ENCODE results near the gene RAPGEF3.

RAPGEF3 gene

DNA sequence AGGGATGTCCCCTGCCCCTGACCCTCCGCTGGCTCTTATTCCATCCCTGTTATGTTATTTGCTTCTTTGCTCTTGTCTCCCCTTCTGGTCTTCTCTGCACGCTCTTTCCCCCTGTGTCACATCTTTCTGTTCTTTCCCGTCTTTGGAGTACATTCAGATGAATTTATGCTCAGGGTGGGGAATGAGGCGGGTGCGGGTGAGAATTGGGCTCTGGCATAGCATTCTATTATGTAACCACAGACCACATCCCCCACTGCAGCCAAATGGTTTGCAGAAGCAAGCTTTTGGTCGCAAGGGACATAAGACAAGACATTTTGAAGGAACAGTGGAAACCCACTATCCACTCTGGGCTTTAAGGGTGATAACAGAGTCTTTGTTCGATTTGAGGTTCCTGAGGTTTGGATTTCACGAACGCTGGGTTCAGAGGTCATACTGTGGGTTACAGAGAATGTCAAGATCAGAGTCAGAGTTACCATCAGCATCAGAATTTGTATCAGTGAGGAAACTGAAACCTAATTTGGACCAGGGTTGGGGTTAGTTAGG is 37.2 kb downstream of the RAPGEF3 start:
- no peak for DNase-seq (ENCODE audit: low read depth)

DNA sequence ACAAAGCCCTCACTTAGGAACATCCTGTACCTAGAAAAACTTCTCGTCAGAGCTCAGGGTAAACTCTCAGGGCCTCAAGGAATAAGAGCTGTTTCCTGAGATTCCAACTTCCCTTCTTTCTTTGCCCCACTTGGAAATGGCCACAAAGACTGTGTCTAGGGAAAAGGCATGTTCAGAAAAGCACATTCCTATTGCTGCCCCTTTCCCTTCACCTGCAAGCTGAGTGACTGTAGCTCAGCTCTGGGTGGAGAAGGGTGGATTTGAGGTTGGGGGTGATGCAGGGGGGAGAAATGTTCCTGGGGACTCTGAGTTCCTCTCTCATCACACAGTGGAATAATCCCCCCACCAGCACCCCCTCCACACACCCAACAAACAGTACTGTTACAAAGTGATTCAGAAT is 40.1 kb downstream of the RAPGEF3 start:
- DNase-seq (ENCODE audit: low read depth) = no peak

DNA sequence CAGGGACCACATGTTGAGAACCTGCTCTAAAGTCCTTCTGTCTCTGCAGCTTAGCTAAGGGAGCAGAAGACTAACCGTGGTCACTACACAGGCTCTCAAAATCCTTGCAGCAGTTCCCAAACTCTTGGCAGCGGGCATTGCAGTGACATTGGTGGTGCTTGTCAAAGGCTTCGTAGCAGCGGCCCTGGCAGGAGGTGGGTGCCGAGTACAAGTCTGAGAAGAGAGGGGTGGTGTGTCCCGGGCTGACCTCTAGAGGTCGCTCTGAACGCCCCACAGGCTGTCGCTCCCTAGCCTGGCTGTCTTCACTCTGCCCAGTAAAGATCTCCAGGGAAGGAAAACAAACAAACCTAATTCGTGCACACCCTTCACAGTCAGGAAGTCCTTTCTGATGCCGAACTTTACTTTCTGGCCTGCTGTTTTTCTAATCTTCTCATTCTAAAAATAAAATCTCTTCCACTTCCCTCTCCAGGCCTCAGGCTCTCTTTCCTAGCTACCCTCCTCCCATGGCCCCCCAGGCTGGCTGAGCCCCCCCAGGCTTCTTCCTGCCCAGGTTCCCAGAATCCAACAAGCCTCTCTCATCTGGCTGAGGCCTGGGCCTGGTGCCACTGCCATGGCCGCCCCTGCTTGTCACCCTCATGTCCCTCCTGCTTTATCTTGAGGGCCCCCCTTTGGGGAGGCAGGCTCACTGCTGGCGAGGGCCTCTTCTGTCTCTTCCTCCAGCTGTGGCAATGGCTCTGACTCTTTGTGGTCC is 41.1 kb downstream of the RAPGEF3 start:
- peak; percentile 43 for DNase-seq (ENCODE audit: low read depth)

DNA sequence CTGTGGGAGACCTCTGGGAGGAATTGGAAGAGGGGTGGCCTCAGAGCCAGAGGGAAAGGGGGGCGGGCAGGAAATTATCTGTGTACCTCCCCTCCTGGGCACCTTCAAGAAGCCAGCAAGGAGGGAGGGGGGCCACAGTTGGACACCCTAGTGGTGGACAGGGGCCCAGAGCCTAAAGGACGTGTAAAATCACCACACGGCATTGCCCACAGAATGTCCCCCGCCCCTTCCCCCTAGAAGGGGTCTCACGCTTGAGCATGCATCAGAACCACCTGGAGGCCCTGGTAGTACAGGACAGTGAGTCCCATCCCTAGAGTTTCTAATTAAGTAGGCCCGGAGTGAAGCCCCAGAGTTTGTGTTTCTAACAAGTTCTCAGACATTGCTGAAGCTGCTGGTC is 41.6 kb downstream of the RAPGEF3 start:
- DNase-seq (ENCODE audit: low read depth) = no peak

DNA sequence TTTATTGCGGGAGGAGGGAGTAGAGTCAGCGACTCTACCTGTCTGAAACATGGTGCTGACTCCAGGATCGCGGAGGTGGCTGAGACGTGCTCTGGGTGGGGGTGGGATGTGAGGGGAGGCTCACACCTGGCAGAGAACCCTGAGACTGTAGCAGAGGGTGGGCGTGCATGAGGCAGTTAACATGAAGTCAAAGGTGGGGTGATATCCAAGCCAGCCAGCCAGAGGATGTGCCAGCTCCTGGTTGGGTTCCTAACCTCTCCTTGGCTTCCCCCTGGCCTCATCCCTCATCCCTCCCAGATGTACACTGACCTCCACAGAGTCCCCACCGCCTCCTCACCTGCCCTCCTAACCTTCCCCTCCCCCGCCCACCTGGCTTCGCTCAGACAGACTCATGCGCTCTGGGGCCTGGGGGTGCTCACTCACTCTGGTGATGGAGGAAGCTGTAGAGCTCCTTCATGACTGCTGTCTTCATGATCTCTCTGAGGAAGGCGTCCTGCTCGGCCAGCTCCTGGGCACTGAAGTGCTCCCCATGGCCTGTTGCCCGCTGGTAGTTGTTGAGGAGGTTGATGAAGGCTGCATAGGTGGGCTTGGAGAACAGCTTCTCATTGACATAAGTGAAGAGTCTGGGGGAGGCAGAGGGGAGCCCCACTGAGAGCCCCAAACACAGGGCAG is 42.7 kb downstream of the RAPGEF3 start:
- DNase-seq (ENCODE audit: low read depth) = no peak

DNA sequence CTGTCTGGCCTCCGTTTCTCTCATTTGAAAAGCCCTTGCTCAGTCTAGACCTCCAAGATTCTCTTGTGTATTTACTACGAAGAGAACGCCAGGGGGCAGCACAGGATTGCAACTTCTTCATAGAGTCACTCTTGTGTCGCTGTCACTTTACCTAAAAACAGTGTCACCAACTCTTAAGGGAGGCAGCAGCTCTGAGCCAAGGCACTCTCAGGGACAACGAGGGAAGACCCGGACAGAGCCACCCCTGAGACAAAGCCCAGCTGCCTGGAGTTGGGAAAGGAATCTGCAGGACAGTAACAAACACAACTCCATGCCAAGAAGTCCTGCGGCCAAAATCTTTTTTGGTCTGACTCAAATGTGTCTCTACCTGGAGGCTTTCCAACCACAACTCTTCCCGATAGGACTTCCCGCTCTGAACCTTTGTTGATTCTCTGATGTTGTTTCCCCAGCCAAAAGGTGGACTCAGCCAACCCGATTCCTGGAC is 43.2 kb downstream of the RAPGEF3 start:
- DNase-seq (ENCODE audit: low read depth) = peak; percentile 60

DNA sequence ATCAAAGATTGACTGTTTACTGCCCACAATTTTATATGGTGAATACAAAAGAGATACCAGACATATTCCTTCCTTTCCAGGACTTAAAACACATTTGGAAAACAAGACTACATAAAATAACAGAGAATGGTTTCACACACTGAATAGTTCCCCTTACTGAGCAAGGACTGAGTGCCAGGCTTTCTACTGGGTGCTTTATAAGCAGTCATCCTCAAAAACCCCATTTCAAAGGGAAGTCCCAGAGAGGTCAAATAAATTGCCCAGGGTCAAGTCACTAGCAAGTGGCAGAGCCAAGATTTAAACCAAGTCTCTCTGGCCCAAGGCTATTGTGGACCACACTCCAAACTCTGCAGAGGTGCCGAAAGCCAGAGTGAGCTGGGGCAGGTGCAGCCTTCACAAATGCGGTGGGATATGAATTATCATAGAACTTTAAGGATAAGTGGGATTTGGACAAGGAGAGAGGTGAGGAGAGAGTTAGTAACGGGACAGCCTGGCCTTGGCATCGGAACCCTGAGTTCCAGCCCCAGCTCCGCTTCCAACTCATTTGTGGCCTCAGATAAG is 43.8 kb downstream of the RAPGEF3 start:
- DNase-seq (ENCODE audit: low read depth) = no peak

DNA sequence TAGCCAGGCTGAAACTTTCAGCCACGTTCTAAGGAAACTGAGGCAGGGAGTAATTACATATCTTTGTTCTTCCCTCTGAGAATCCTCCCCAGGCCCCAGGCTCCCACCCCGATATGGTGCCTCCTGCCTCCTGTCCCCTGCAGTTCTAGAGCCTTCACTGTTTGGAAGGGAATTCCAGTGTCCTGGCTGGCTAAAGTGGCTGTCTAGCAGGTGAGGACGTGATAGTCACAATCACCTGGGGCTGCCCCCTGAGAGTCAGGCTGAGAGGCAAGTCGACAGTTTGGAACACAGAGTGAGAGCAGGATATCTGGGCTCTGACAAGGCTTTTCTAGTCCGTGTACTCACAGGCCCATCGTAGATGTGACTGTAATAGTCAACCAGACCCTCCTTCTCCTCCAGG is 46.5 kb downstream of the RAPGEF3 start:
- no peak for DNase-seq (ENCODE audit: low read depth)

DNA sequence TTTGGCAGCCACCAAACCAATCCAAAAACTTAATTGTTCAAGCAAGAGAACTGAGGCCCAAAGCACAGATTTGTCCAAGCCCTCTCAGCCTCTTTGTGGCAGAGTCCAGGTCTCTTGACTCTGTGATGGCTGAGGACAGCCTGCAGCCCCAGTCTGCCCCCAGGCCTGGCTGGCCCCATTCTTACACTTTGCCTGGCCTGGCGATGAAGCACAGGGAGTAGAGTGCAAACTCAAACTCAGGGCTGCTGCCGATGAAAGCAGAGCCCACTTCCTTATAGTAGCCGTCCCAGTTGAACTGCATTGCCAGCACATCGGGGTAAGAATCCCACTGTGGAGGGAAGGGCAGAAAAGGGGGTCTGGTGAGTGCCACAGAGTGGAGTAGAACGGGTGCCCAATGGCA is 47.2 kb downstream of the RAPGEF3 start:
- DNase-seq (ENCODE audit: low read depth) = no peak

DNA sequence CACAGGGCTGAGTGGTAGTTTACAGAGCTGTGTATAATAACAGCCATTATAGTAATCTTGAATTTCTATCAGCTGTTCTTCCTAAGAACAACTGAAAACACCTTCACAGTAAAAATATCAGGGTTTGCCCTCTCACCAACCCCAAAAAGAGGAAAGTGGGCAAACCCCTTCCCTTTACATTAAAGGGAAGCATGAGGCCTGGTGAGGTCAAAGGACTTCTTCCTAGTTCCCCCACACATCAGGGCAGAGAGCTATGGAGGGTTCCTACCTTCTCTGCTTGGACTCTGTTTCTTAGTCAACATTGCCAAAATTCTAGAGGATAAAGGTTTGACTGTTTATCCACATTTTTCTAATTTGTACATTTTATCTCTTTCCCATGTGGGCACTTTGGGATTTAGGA is 48.4 kb downstream of the RAPGEF3 start:
- no peak for DNase-seq (ENCODE audit: low read depth)

DNA sequence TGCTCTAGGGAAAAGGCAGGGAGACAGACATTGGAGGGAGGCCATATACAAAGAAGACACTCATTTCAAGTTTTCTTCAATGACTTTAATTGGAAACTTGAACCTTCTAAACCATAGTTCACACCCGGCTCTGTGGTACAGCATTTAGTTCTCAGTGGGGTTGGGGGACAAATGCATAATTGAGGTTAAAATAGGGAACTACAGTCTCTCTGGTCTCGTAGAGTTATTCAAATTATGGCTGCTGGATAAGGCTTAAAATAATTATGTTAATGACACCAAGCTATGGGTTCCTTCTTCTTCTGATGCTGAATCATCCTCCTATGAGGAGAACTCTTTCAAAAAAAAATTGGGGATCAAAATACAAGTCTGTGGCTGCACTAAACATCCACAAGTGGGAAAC is 49.0 kb downstream of the RAPGEF3 start:
- no peak for DNase-seq (ENCODE audit: low read depth)

DNA sequence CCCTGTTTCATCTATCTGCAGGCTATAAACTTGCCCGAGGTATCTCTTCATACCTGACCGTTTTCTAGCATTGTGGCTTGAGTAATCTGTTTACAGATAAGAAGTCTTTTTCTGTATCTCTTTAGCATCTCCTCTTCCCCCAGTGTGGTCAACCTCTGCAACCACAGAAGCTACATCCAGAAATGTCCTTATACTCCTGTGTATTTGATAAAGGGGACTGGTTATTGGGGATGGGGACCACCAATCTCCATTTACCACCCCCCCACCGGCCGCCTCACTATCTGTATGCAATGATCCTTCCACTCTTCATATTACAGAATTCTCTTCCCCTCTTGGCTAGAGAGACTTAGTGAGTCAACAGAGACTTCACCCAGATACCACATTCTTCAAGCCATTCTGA is 49.4 kb downstream of the RAPGEF3 start:
- no peak for DNase-seq (ENCODE audit: low read depth)

DNA sequence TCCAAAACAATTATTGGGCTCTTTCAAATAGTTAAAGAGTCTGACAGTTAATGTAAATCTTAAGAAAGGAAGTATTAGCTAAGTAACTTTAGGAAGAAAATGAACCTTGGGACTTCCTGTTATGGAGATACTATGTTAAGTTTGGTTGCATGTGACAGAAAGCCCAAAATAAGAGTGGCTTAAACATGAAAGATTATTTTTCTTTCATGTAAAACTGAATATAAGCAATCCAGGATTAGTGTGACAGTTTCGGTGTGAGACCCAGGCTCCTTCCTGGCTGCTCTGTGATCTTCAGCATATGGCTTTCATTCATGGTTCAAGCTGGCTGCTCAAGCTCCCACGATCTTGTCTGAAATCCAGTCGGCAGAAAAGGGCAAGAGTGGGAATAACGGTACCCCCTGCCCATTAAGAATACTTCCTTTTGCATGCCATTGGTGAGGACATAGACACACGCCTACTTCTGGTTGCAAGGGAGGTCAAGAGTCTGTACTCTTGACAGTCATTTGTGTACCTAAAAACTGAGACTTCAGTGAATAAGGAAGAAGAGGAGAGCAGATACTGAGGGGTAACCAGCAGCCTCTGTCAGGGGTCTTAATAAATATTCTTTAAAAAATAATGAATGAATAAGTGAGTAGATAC is 50.7 kb downstream of the RAPGEF3 start:
- DNase-seq (ENCODE audit: low read depth) = no peak

DNA sequence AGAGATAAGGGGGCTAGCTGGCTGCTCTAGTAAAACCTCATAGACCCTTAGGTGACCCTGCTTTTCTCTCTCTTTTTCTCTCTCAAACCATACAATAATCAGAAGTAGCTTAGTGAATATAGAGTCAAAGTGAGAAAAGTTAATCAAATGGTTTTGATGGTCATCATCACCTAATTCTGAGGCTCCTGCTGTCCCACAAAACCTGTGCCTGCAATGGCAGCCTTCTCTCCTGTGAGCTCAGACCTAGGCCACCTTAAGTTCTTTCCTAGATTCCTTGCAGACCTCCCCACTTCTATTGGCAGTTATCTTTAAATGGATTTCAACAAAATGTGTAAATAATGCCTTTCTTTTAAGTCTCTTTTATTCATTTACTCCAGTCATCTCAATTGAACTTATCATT is 51.3 kb downstream of the RAPGEF3 start:
- no peak for DNase-seq (ENCODE audit: low read depth)

DNA sequence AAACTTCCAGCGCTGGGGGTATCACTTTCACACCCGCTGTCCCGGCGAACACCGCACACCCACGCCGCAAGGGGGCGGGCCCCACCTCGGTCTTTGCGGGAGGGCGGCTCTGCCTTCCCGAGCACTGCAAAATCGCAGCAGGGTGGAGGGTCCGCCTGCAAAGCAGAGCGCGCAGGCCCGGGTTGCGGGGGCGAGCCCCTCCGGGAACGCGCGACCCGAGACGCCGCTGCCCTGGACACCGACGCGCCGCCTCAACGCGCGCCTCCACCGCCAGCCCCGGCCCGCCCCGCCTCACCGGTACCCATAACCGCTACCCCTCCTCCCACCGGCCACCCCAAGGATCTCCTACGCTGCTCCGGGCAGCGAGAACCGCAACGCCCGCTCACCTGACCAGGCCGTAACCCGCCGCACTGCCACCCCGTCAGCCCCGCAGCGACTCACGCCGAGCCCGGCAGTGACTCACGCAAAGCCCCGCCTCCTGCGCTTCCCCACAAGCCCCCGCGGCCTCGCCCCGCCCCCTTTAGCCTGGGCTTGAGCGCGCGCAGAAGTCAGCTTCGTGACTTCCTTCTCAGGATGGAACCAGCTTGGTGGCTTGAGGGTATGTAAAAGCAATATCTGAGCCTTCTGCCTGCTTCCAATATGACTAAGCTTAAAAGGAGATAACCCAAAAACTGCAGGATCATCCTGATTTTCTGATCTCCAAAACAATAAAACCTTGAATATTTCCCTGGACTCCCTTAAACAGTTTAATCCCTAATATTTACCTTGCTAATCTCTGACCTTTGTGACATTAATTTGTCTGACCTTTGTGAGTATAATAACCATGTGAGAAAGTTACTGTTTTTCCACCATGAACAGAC is 52.9 kb downstream of the RAPGEF3 start, which contains the start of gene RPAP3:
Gene RPAP3 (minus strand): TSS at position 465 of the 860 bp plus-strand sequence. CDS start 3,190 bp downstream, outside the sequence.
- DNase-seq (ENCODE audit: low read depth) = peak; percentile 98

DNA sequence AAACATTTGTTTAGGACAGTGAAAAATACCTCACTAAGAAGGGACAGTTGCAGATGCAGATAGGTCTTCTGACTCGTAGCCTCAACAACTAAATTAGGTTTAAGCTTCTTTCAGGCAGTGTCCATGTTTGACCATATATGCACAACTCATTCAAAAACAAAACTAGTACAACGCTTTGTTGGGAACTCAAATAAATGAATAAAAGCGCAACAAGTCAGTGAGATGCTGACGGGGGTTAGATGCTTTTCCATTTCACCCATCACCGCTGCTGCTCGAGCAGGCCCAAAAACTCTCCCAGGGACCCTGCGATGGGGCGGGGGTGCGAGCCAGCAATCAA is 53.5 kb downstream of the RAPGEF3 start:
- no peak for DNase-seq (ENCODE audit: low read depth)

DNA sequence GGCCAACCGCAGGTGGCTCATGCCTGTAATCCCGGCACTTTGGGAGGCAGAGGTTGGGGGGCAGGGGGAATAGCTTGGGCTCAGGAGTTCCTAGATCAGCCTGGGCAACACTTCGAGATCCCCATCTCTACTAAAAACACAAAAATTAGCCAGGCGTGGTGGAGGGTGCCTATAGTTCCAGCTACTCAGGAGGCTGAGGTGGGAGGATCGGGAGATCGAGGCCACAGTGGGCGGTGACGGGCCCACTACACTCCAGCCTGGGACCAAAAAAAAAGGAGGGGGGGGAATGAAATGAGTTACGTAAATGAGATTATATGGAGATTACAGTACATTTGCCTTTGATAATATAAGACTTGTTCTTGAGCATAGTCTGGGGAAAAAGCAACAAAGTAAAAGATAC is 54.0 kb downstream of the RAPGEF3 start:
- no peak for DNase-seq (ENCODE audit: low read depth)

DNA sequence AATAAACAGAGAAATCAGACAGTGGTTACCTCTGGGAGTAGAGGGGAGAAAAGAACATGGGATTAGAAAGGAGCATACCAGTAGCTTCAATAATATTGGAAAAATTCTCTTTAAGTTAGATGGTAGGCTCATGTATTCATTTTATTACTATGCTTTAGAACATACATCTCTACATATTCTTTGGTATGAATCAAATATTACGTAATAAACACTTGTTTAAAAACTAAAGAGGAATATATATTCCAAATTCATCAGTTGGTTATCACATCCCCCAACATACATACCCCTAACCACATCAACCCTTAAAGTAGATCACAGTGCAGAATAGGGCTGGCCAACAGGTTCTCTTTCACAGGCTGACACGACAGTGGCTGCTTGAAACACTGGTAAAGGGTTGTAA is 58.4 kb downstream of the RAPGEF3 start:
- DNase-seq (ENCODE audit: low read depth) = no peak

DNA sequence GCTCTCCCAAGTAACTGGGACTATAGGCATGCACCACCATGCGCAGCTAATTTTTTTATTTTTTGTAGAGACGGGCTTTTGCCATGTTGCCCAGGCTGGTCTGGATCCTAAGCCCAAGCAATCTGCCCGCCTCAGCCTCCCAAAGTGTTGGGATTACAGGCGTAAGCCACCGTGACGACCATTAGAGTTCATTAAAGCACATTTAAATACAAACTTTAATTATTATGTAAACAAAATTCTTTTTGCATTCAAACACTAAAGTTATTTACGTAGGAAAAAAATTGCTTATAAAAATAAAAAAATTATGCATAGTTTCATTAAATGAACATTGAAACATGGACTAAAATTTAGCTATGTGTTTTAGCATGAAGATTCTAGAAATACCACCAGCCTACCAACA is 60.0 kb downstream of the RAPGEF3 start:
- no peak for DNase-seq (ENCODE audit: low read depth)

DNA sequence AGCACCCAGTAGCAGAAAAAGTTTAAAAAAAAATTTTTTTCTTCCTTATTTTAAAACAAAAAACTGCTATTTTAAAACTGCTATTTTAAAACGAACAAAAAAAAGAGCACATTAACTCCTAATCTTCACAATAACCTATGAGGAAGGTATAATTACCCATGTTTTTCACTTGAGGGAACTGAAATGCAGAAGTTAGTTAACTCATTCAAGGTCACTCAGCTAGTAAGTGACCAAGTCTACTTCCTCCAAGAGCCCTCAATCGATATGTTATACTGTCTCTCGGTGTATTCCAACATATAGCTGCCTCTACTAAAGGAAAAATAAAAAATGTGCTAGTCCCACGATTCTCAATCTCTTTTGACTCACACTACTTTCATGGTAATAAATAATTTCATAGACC is 60.6 kb downstream of the RAPGEF3 start:
- DNase-seq (ENCODE audit: low read depth) = no peak

DNA sequence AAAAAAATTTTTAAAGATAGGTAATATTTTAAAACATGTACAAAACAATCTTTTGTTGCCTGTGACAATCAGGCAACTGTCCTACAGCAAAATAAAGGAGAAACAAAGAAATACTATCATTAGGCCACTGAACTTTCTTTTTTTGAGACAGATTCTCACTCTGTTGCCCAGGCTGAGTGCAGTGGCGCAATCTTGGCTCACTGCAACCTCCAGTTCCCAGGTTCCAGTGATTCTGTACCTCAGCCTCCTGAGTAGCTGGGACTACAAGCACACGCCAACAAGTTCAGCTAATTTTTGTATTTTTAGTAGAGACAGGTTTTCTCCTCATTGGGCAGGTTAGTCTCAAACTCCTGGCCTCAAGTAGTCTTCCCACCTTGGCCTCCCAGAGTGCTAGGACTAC is 69.5 kb downstream of the RAPGEF3 start:
- DNase-seq (ENCODE audit: low read depth) = no peak

DNA sequence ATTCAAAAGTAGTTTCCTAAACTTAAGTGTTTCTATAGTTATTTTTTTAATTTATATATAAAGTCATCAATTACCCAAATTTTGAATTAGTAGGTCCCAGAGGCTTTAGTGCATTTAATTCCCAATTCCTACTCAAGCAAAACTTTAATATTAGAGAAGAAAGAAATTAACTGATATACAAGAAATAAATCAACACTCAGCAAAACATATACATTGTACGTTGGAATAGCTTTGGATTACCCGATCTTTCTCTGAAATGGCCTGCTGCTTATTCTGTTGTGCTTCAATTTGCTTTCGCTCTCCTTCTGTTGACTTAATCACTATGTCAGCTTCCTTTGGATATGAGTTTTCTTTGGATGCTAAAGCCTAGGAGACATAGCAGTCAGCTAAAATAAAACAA is 71.0 kb downstream of the RAPGEF3 start:
- no peak for DNase-seq (ENCODE audit: low read depth)

Measured in activated T-cell treated with anti-CD3 and anti-CD28 coated beads for 48 hours (primary cell).